Measurements from ENCODE around the gene KIAA1586.

GRCh38 chr6:57027301-57027700 is 19.2 kb upstream of the KIAA1586 start:
- TF ChIP-seq EZH2 (IDR thresholded peaks at IDR 0.05; ENCODE audit: low read length, unreplicated experiment), result no peak
- TF ChIP-seq CTCF (conservative IDR thresholded peaks at IDR 0.05; ENCODE audit: low read depth, low read length), result no peak
